T-cell (primary cell): Measurements from ENCODE around the gene CDH22. TPM values are rescaled to one million over a fixed set of nuclear protein-coding genes. Genes with fewer than 3 reads are reported as not detected.

Experiments used
- ATAC-seq, 4 experiments: fragments of 200-7000 bp in 3 of 4; fragments of 150-1000 bp in 1 of 4; cut with Tn5 transposase; replicated peaks in 1 of 4; 1 replicate in 3 of 4; 2 replicates in 1 of 4; pipeline ENCODE4 v1.10.0; 2021; ENCODE audit warnings: moderate library complexity in 3 of 4, mild to moderate bottlenecking in 2 of 4, moderate number of reproducible peaks in 1 of 4
- CTCF ChIA-PET, 2 donors: fragments of 300-600 bp; sonication (Branson Sonifier 250); formaldehyde crosslinking; loops; one replicate each; lab custom pipeline; 2022; ENCODE audit warnings: antibody characterized with exemption in 2 of 2; lab: Charles Lee
- POLR2A ChIA-PET, 2 donors: fragments of 300-600 bp; sonication (Branson Sonifier 250); formaldehyde crosslinking; loops; one replicate each; lab custom pipeline; 2022; ENCODE audit warnings: antibody characterized with exemption in 2 of 2; lab: Charles Lee
- DNase-seq, 35 experiments: peaks; one replicate each; pipeline versions ENCODE4 v3.0.0 to v3.0.0-alpha.2; 2013 to 2023
- H3K27ac ChIP-seq: one replicate; pipeline ENCODE4 v1.5.1; 2013; ENCODE audit warnings: low read length
- H3K27me3 ChIP-seq, 2 experiments: replicated peaks in 1 of 2; 1 replicate in 1 of 2; 2 replicates in 1 of 2; pipeline versions ENCODE4 v1.6.1 to v1.7.0; 2013; ENCODE audit warnings: low read length in 1 of 2, mixed read lengths in 1 of 2; ENCODE audit not compliant: control insufficient read depth in 2 of 2, insufficient read depth in 2 of 2; ENCODE audit errors: extremely low read depth in 1 of 2
- H3K36me3 ChIP-seq, 2 donors: 1 replicate in 1 of 2; 2 replicates in 1 of 2; pipeline versions ENCODE4 v1.6.1 to v1.7.0; 2013; ENCODE audit warnings: low read length in 1 of 2; ENCODE audit not compliant: control insufficient read depth in 2 of 2, insufficient read depth in 1 of 2; ENCODE audit errors: extremely low read depth in 1 of 2
- H3K4me1 ChIP-seq, 2 experiments: 1 replicate in 1 of 2; 2 replicates in 1 of 2; pipeline versions ENCODE4 v1.6.1 to v1.7.0; 2013; ENCODE audit warnings: low read length in 2 of 2, mixed read lengths in 1 of 2; ENCODE audit not compliant: insufficient read depth in 2 of 2, control insufficient read depth in 1 of 2; ENCODE audit errors: extremely low read depth in 1 of 2
- H3K4me3 ChIP-seq, 2 donors: 1 replicate in 1 of 2; 2 replicates in 1 of 2; pipeline versions ENCODE4 v1.5.1 to v1.7.0; 2013; ENCODE audit warnings: mild to moderate bottlenecking in 2 of 2, low read length in 1 of 2, moderate library complexity in 1 of 2; ENCODE audit not compliant: control insufficient read depth in 1 of 2; ENCODE audit errors: extremely low read depth in 1 of 2
- H3K9me3 ChIP-seq: 2 replicates; pipeline ENCODE4 v1.7.0; 2013
- H3K27ac Mint-ChIP-seq, 2 donors: one replicate each; pipeline ENCODE4 v1.8.0; 2020 to 2021; ENCODE audit warnings: mild to moderate bottlenecking in 2 of 2, mixed read lengths in 2 of 2
- H3K27me3 Mint-ChIP-seq, 2 donors: one replicate each; pipeline ENCODE4 v1.8.0; 2021 to 2022; ENCODE audit warnings: mixed read lengths in 2 of 2
- H3K36me3 Mint-ChIP-seq: one replicate; pipeline ENCODE4 v1.8.0; 2021; ENCODE audit warnings: mixed read lengths
- H3K4me1 Mint-ChIP-seq, 3 donors: one replicate each; pipeline ENCODE4 v1.8.0; 2020 to 2022; ENCODE audit warnings: mixed read lengths in 3 of 3, mild to moderate bottlenecking in 1 of 3
- H3K4me3 Mint-ChIP-seq, 3 donors: one replicate each; pipeline ENCODE4 v1.8.0; 2020 to 2022; ENCODE audit warnings: mild to moderate bottlenecking in 3 of 3, mixed read lengths in 3 of 3, moderate library complexity in 3 of 3
- H3K9me3 Mint-ChIP-seq, 3 donors: one replicate each; pipeline ENCODE4 v1.8.0; 2020 to 2022; ENCODE audit warnings: mixed read lengths in 3 of 3
- WGBS: methylation state at CpG from one replicate; pipeline ENCODE4 v1.1.5; 2013; ENCODE audit warnings: missing lambda C conversion rate; ENCODE audit not compliant: insufficient coverage; 5-methylcytosine and 5-hydroxymethylcytosine counted together
- total RNA-seq, 35 experiments: library from RNA in 6 of 35; stranded (reverse) in 6 of 35; fragments of 120-200 nt in 1 of 35; gene quantifications; one replicate each; pipeline versions ENCODE4 v1.2.1 to v1.2.4 and lab custom pipeline; 2013 to 2026

The CDH22 gene
- total RNA-seq, 5 donors from 2014 or later (not counting 1 experiment from before 2014, with no cell fraction given), result not detected

- Histone ChIP-seq H3K27me3 (peaks cover 7 to 75% of the 10 kb centered on the region in 2 experiments), H3K36me3 (no peaks in the 10 kb centered on the region), H3K27ac (no peak overlapping the region), H3K9me3 (no peaks in the 10 kb centered on the region), H3K4me1 (peaks cover 0 to 23% of the 10 kb centered on the region in 2 experiments), H3K4me3 (no peak overlapping the region)
- H3K36me3 Mint-ChIP-seq, result no peaks in the 10 kb centered on the region
- DNase-seq, result no peak
- ATAC-seq, result no peak
- H3K27ac Mint-ChIP-seq, result no peak overlapping the region
- H3K27me3 Mint-ChIP-seq, result peaks cover 15 to 33% of the 10 kb centered on the region in 2 donors
- POLR2A ChIA-PET, result no interaction called here
- H3K4me1 Mint-ChIP-seq, result peaks cover 15 to 22% (median 18%) of the 10 kb centered on the region in 3 donors
- CTCF ChIA-PET, result no interaction called here
- WGBS, result 85% methylated on average over 7 of the region's 7 CpGs
- no peak overlapping the region for H3K4me3 Mint-ChIP-seq
- H3K9me3 Mint-ChIP-seq, result no peaks in the 10 kb centered on the region
Measured at GRCh38 chr20:46339037-46339436, 30.7 kb upstream of the CDH22 start.

- no peaks in the 10 kb centered on the region for H3K9me3 Mint-ChIP-seq
- CTCF ChIA-PET, result no interaction called here
- no peak overlapping the region for H3K27ac Mint-ChIP-seq
- no peaks in the 10 kb centered on the region for H3K9me3 ChIP-seq
- H3K4me3 ChIP-seq, result no peak overlapping the region
- no peaks in the 10 kb centered on the region for H3K36me3 Mint-ChIP-seq
- no peak overlapping the region for H3K4me3 Mint-ChIP-seq
- no peak for DNase-seq
- H3K4me1 ChIP-seq, result peaks cover 0 to 3% of the 10 kb centered on the region in 2 experiments
- H3K27ac ChIP-seq, result no peak overlapping the region
- H3K27me3 Mint-ChIP-seq, result peaks cover 15 to 45% of the 10 kb centered on the region in 2 donors
- no peaks in the 10 kb centered on the region for H3K36me3 ChIP-seq
- H3K27me3 ChIP-seq, result peaks cover 7 to 77% of the 10 kb centered on the region in 2 experiments
- 67% methylated on average over 1 of the region's 3 CpGs for whole genome bisulfite sequencing
- peaks cover 0 to under 1% (median under 1%) of the 10 kb centered on the region in 3 donors for H3K4me1 Mint-ChIP-seq
- no peak for ATAC-seq
- POLR2A ChIA-PET, result no interaction called here
Measured at GRCh38 chr20:46336735-46337134, 28.4 kb upstream of the CDH22 start.

- POLR2A ChIA-PET, result no interaction called here
- peaks cover 23 to 51% of the 10 kb centered on the region in 2 donors for H3K27me3 Mint-ChIP-seq
- H3K27ac ChIP-seq, result no peak overlapping the region
- no peaks in the 10 kb centered on the region for H3K9me3 Mint-ChIP-seq
- ATAC-seq (no peak), DNase-seq (no peak)
- 83% methylated on average over 1 of the region's 9 CpGs for WGBS
- no peaks in the 10 kb centered on the region for H3K4me1 ChIP-seq
- no peaks in the 10 kb centered on the region for H3K36me3 Mint-ChIP-seq
- no peaks in the 10 kb centered on the region for H3K9me3 ChIP-seq
- no peak overlapping the region for H3K4me3 Mint-ChIP-seq
- CTCF ChIA-PET, result no interaction called here
- no peaks in the 10 kb centered on the region for H3K36me3 ChIP-seq
- H3K27me3 ChIP-seq, result peaks cover 4 to 85% of the 10 kb centered on the region in 2 experiments
- H3K4me3 ChIP-seq, result no peak overlapping the region
- H3K4me1 Mint-ChIP-seq, result no peaks in the 10 kb centered on the region
- H3K27ac Mint-ChIP-seq, result no peak overlapping the region
Measured at GRCh38 chr20:46334303-46334904, 26.1 kb upstream of the CDH22 start.

- no peak for ATAC-seq
- Mint-ChIP-seq H3K36me3 (no peaks in the 10 kb centered on the region), H3K4me3 (no peak overlapping the region), H3K27me3 (peaks cover 21 to 48% of the 10 kb centered on the region in 2 donors), H3K4me1 (no peaks in the 10 kb centered on the region), H3K9me3 (no peaks in the 10 kb centered on the region), H3K27ac (no peak overlapping the region)
- H3K4me1 ChIP-seq, result no peaks in the 10 kb centered on the region
- ChIA-PET CTCF (no interaction called here), POLR2A (interaction anchor here in 1 of 2 donors (0.7 kb wide), 1 partner anchor 128 kb away, joined by 4 read pairs; no protein-coding TSS in a partner anchor)
- peaks cover 4 to 85% of the 10 kb centered on the region in 2 experiments for H3K27me3 ChIP-seq
- no peak overlapping the region for H3K4me3 ChIP-seq
- no peaks in the 10 kb centered on the region for H3K36me3 ChIP-seq
- 75% methylated on average over 6 of the region's 8 CpGs for WGBS
- no peak for DNase-seq
- H3K27ac ChIP-seq, result no peak overlapping the region
- no peaks in the 10 kb centered on the region for H3K9me3 ChIP-seq
Measured at GRCh38 chr20:46333161-46333991, 25.1 kb upstream of the CDH22 start.

GRCh38 chr20:46332373-46333160 lies 24.3 kb upstream of the CDH22 start:
- Mint-ChIP-seq H3K36me3 (no peaks in the 10 kb centered on the region), H3K4me1 (no peaks in the 10 kb centered on the region), H3K9me3 (no peaks in the 10 kb centered on the region), H3K4me3 (no peak overlapping the region), H3K27me3 (peaks cover 21 to 46% of the 10 kb centered on the region in 2 donors), H3K27ac (no peak overlapping the region)
- Histone ChIP-seq H3K9me3 (no peaks in the 10 kb centered on the region), H3K36me3 (no peaks in the 10 kb centered on the region), H3K27ac (no peak overlapping the region), H3K4me3 (no peak overlapping the region), H3K4me1 (no peaks in the 10 kb centered on the region), H3K27me3 (peaks cover 4 to 83% of the 10 kb centered on the region in 2 experiments)
- ChIA-PET CTCF (interaction anchor here in 1 of 2 donors (0.7 kb wide), 1 partner anchor 201 kb away, joined by 3 read pairs; no protein-coding TSS in a partner anchor), POLR2A (interaction anchor here in 1 of 2 donors (0.6 kb wide), 1 partner anchor 28 kb away, joined by 3 read pairs; no protein-coding TSS in a partner anchor)
- ATAC-seq (no peak), DNase-seq (no peak)
- 77% methylated on average over 9 of the region's 12 CpGs for WGBS
